GM23248 (cell line): Measurements from ENCODE around the gene SSU72. TPM values are rescaled to one million over a fixed set of nuclear protein-coding genes. Genes with fewer than 3 reads are reported as not detected.

Experiments
- DNase-seq: peaks from one replicate; pipeline ENCODE4 v3.0.0-alpha.2; 2015
- H2AFZ ChIP-seq: fragments of 200-600 bp; sonication (generic); 2 replicates; pipeline ENCODE4 v1.6.1; 2016; ENCODE audit warnings: antibody characterized with exemption
- H3F3A ChIP-seq: fragments of 200-600 bp; sonication (generic); 2 replicates; pipeline ENCODE4 v1.6.1; 2016; ENCODE audit warnings: mild to moderate bottlenecking, antibody characterized with exemption, mixed run types; ENCODE audit not compliant: insufficient read depth
- H3K27ac ChIP-seq: fragments of 200-600 bp; sonication (generic); 2 replicates; pipeline ENCODE4 v1.5.1; 2016; ENCODE audit warnings: mild to moderate bottlenecking
- H3K27me3 ChIP-seq: fragments of 200-600 bp; sonication (generic); replicated peaks from 2 replicates; pipeline ENCODE4 v1.6.1; 2016; ENCODE audit warnings: mild to moderate bottlenecking; ENCODE audit not compliant: insufficient read depth
- H3K36me3 ChIP-seq: fragments of 200-600 bp; sonication (generic); 2 replicates; pipeline ENCODE4 v1.6.1; 2016; ENCODE audit warnings: low read depth, mild to moderate bottlenecking
- H3K4me1 ChIP-seq: fragments of 200-600 bp; sonication (generic); 2 replicates; pipeline ENCODE4 v1.6.1; 2016; ENCODE audit warnings: mild to moderate bottlenecking; ENCODE audit not compliant: insufficient read depth
- H3K4me2 ChIP-seq: fragments of 200-600 bp; sonication (generic); one replicate; pipeline ENCODE4 v1.6.1; 2016; ENCODE audit warnings: mild to moderate bottlenecking; ENCODE audit not compliant: unreplicated experiment
- H3K4me3 ChIP-seq: fragments of 200-600 bp; sonication (generic); 2 replicates; pipeline ENCODE4 v1.5.1; 2016; ENCODE audit warnings: mild to moderate bottlenecking
- H3K79me2 ChIP-seq: fragments of 200-600 bp; sonication (generic); 2 replicates; pipeline ENCODE4 v1.6.1; 2016; ENCODE audit warnings: mild to moderate bottlenecking; ENCODE audit not compliant: insufficient read depth
- H3K9ac ChIP-seq: fragments of 200-600 bp; sonication (generic); 2 replicates; pipeline ENCODE4 v1.6.1; 2016; ENCODE audit warnings: mild to moderate bottlenecking
- H3K9me2 ChIP-seq: fragments of 200-600 bp; sonication (generic); 2 replicates; pipeline ENCODE4 v1.6.1; 2016; ENCODE audit warnings: mixed run types, mild to moderate bottlenecking, moderate library complexity; ENCODE audit not compliant: insufficient read depth
- H3K9me3 ChIP-seq: fragments of 200-600 bp; sonication (generic); one replicate; pipeline ENCODE4 v1.6.1; 2017; ENCODE audit warnings: low read depth
- H4K20me1 ChIP-seq: fragments of 200-600 bp; sonication (generic); 2 replicates; pipeline ENCODE4 v1.6.0; 2016; ENCODE audit not compliant: insufficient read depth
- EZH2 ChIP-seq: fragments of 200-600 bp; sonication (generic); IDR thresholded peaks from 2 replicates; pipeline ENCODE4 v1.6.1; 2018; ENCODE audit warnings: antibody characterized with exemption, mild to moderate bottlenecking; ENCODE audit not compliant: insufficient read depth, poor library complexity, severe bottlenecking
- EZH2phosphoT487 ChIP-seq: fragments of 200-600 bp; sonication (generic); IDR thresholded peaks from 2 replicates; pipeline ENCODE4 v1.6.1; 2018; ENCODE audit warnings: antibody characterized with exemption, moderate library complexity, mild to moderate bottlenecking, low read depth; ENCODE audit not compliant: insufficient read depth
- WGBS, 2 experiments: methylation state at CpG; one replicate each; pipeline ENCODE4 v1.1.6; 2015 to 2017; ENCODE audit warnings: low lambda C conversion rate in 2 of 2, low coverage in 1 of 2; ENCODE audit errors: missing lambda C conversion rate in 2 of 2; 5-methylcytosine and 5-hydroxymethylcytosine counted together
- in situ Hi-C: fragments of 300-500 bp; cut with MboI; formaldehyde crosslinking; loops from 2 replicates; pipeline ENCODE4 v1.15.0; 2020
- polyA plus RNA-seq: library from polyadenylated mRNA; unstranded; fragments of >200 nt; fragmentation: Nextera tagmentation; extraction: Ambion mirVana; gene quantifications from 2 replicates; pipeline ENCODE4 v1.2.1, GENCODE V29; 2016
- total RNA-seq: library from RNA; depleted of rRNA; stranded (reverse); fragments of >200 nt; shearing (Covaris generic); gene quantifications from 2 replicates; pipeline ENCODE4 v1.2.3, GENCODE V29; 2014

SSU72 gene
- total and polyA plus RNA-seq, 2 experiments from 2014 or later, result 69.2 to 204 TPM

DNA sequence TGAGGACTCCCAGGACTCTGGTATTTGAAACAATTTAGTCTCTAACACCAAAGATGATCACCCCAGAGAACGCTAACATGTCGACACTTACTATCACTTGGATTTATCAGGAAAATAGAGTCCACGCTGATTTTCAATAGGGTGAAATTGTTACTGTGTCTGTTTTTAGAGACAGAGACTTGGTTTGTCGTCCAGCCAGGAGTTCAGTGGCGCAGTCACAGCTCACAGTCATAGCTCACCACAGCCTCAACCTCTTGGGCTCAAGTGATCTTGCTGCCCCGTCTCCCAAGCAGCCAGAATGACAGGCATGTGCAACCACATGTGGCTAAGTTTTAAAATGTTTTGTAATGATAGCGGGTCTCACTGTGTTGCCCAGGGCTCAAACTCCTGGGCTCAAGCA lies 5.3 kb downstream of the SSU72 start:
- Histone ChIP-seq H3K9me3 (no peaks in the 10 kb centered on the region), H3K27me3 (no peaks in the 10 kb centered on the region), H3K9ac (no peak overlapping the region), H3K4me2 (no peak overlapping the region), H3K27ac (no peak overlapping the region), H3K4me3 (no peak overlapping the region), H3K79me2 (peaks cover 100% of the 10 kb centered on the region), H3K4me1 (peaks cover 20% of the 10 kb centered on the region), H3K9me2 (no peaks in the 10 kb centered on the region), H4K20me1 (peaks cover 20% of the 10 kb centered on the region), H3F3A (peaks cover 6% of the 10 kb centered on the region; the same call in 1 of the 2 replicates), H2AFZ (no peak overlapping the region), H3K36me3 (peaks cover 8% of the 10 kb centered on the region; the same call in 1 of the 2 replicates)
- WGBS, 2 experiments, result 77 to 78% methylated on average over 7 of the region's 7 CpGs
- DNase-seq, result no peak
- in situ Hi-C loops, result no loop called here
- TF ChIP-seq EZH2, result no peak
- TF ChIP-seq EZH2phosphoT487, result no peak

DNA sequence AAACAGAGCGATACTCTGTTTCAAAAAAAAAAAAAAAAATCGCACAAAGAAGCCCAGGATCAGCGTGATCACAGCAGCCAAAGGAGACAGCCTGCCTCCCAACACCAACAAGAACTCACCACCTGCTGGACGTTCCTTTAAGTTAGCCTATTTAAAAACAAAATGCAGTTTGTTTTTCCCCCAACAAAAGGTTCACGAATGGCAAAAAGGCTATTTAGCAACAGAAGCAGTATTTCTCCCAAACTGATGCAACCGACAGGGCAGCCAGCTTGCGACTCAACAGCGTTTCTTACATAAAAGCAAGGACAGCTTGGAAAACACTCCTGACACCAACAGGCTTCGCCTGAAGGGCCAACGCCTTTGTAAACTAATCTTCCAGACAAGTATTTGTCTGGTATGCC lies 6.8 kb downstream of the SSU72 start:
- TF ChIP-seq EZH2, result no peak
- TF ChIP-seq EZH2phosphoT487, result no peak
- Histone ChIP-seq H3K27ac (no peak overlapping the region), H2AFZ (no peak overlapping the region), H4K20me1 (peaks cover 20% of the 10 kb centered on the region), H3K79me2 (peaks cover 100% of the 10 kb centered on the region), H3K4me2 (no peak overlapping the region), H3K9me2 (no peaks in the 10 kb centered on the region), H3K27me3 (no peaks in the 10 kb centered on the region), H3K9me3 (no peaks in the 10 kb centered on the region), H3K4me3 (no peak overlapping the region), H3K36me3 (peaks cover 16% of the 10 kb centered on the region; the same call in 1 of the 2 replicates), H3F3A (no peaks in the 10 kb centered on the region), H3K9ac (no peak overlapping the region), H3K4me1 (peaks cover 16% of the 10 kb centered on the region)
- 76 to 78% methylated on average over 10 of the region's 10 CpGs for WGBS, 2 experiments
- no peak for DNase-seq
- in situ Hi-C loops, result no loop called here

- no peak overlapping the region for H3K9ac ChIP-seq
- peaks cover 20% of the 10 kb centered on the region for H4K20me1 ChIP-seq
- in situ Hi-C loops, result no loop called here
- H3K79me2 ChIP-seq, result peaks cover 100% of the 10 kb centered on the region
- no peaks in the 10 kb centered on the region for H3K27me3 ChIP-seq
- no peak for TF ChIP-seq EZH2phosphoT487
- no peak for TF ChIP-seq EZH2
- peaks cover 12% of the 10 kb centered on the region; the same call in 1 of the 2 replicates for H3K36me3 ChIP-seq
- 89 to 91% methylated on average over 31 of the region's 31 CpGs for WGBS, 2 experiments
- no peak overlapping the region for H2AFZ ChIP-seq
- H3K4me3 ChIP-seq, result no peak overlapping the region
- no peaks in the 10 kb centered on the region for H3K9me2 ChIP-seq
- no peak overlapping the region for H3K4me2 ChIP-seq
- peaks cover 10% of the 10 kb centered on the region for H3K4me1 ChIP-seq
- H3K27ac ChIP-seq, result no peak overlapping the region
- no peak for DNase-seq
- no peaks in the 10 kb centered on the region for H3K9me3 ChIP-seq
- H3F3A ChIP-seq, result no peaks in the 10 kb centered on the region
Observed at GRCh38 chr1:1567152-1567875, 7.3 kb downstream of the SSU72 start.

GRCh38 chr1:1565340-1565739 lies 9.3 kb downstream of the SSU72 start:
- no peak for DNase-seq
- 96% methylated on average over 9 to 10 of the region's 10 CpGs for WGBS, 2 experiments
- H3K79me2 ChIP-seq, result peaks cover 100% of the 10 kb centered on the region
- no peak overlapping the region for H3K9ac ChIP-seq
- no peaks in the 10 kb centered on the region for H3F3A ChIP-seq
- H2AFZ ChIP-seq, result no peak overlapping the region
- no peaks in the 10 kb centered on the region for H3K9me2 ChIP-seq
- H4K20me1 ChIP-seq, result peaks cover 15% of the 10 kb centered on the region
- peaks cover 14% of the 10 kb centered on the region for H3K36me3 ChIP-seq
- no peaks in the 10 kb centered on the region for H3K9me3 ChIP-seq
- no peak for TF ChIP-seq EZH2phosphoT487
- no peak for TF ChIP-seq EZH2
- peaks cover 10% of the 10 kb centered on the region for H3K4me1 ChIP-seq
- in situ Hi-C loops, result no loop called here
- H3K27ac ChIP-seq, result no peak overlapping the region
- no peak overlapping the region for H3K4me2 ChIP-seq
- no peaks in the 10 kb centered on the region for H3K27me3 ChIP-seq
- H3K4me3 ChIP-seq, result no peak overlapping the region
